GM18951 (cell line): ENCODE measurements around the gene NTMT2.

Experiments
- POLR2A ChIP-seq: IDR thresholded peaks from 4 replicates; pipeline ENCODE4 v1.6.1; 2011; ENCODE audit warnings: mild to moderate bottlenecking; ENCODE audit not compliant: insufficient read length, insufficient read depth; ENCODE audit errors: extremely low read depth
- in situ Hi-C: fragments of 300-500 bp; cut with MboI; formaldehyde crosslinking; loops from one replicate; pipeline ENCODE4 v1.12.0; 2022; ENCODE audit warnings: low sequenced_read_pairs, mixed read lengths, inconsistent platforms; ENCODE audit not compliant: unreplicated experiment

NTMT2 gene

GRCh38 chr1:170140371-170140770, 5.4 kb upstream of the NTMT2 start:
- in situ Hi-C loops = no loop called here
- TF ChIP-seq POLR2A = no peak

GRCh38 chr1:170145061-170145460, 698 bp upstream of the NTMT2 start:
- in situ Hi-C loops = no loop called here
- no peak for TF ChIP-seq POLR2A

- in situ Hi-C loops = no loop called here
- no peak for TF ChIP-seq POLR2A
Observed at GRCh38 chr1:170146720-170147263, 1.0 kb downstream of the NTMT2 start.

GRCh38 chr1:170149241-170149640, 3.5 kb downstream of the NTMT2 start:
- TF ChIP-seq POLR2A = no peak
- in situ Hi-C loops = no loop called here

GRCh38 chr1:170150016-170150415, 4.3 kb downstream of the NTMT2 start:
- TF ChIP-seq POLR2A = no peak
- in situ Hi-C loops = no loop called here

GRCh38 chr1:170150921-170151320, 5.2 kb downstream of the NTMT2 start:
- in situ Hi-C loops = no loop called here

GRCh38 chr1:170153417-170153816, 7.7 kb downstream of the NTMT2 start:
- in situ Hi-C loops = no loop called here
- no peak for TF ChIP-seq POLR2A

More at GRCh38 chr1:170150921-170151320, 5.2 kb downstream of the NTMT2 start:
- TF ChIP-seq POLR2A = no peak

- no peak for TF ChIP-seq POLR2A
- in situ Hi-C loops = no loop called here
Observed at GRCh38 chr1:170155055-170155454, 9.3 kb downstream of the NTMT2 start.

GRCh38 chr1:170156594-170156993, 10.8 kb downstream of the NTMT2 start:
- no peak for TF ChIP-seq POLR2A
- in situ Hi-C loops = no loop called here

- no peak for TF ChIP-seq POLR2A
Observed at GRCh38 chr1:170157820-170158219, 12.1 kb downstream of the NTMT2 start.

GRCh38 chr1:170162459-170163246, 16.9 kb downstream of the NTMT2 start:
- in situ Hi-C loops = no loop called here
- no peak for TF ChIP-seq POLR2A

More at GRCh38 chr1:170157820-170158219, 12.1 kb downstream of the NTMT2 start:
- in situ Hi-C loops = no loop called here

GRCh38 chr1:170164103-170164763, 18.5 kb downstream of the NTMT2 start:
- TF ChIP-seq POLR2A = no peak

GRCh38 chr1:170166518-170167180, 20.9 kb downstream of the NTMT2 start:
- TF ChIP-seq POLR2A = no peak
- in situ Hi-C loops = no loop called here

More at GRCh38 chr1:170164103-170164763, 18.5 kb downstream of the NTMT2 start:
- in situ Hi-C loops = no loop called here
